ENCODE results near the gene CXCL1.

The CXCL1 gene

GRCh38 chr4:73869130-73870055 lies at the start of gene CXCL1:
TSS of gene CXCL1 (plus strand) at chr4:73869393. CDS start at chr4:73869471, 78 bp downstream.
- DNase-seq (ENCODE audit: low read depth), result peak; percentile 45

- DNase-seq (ENCODE audit: low read depth), result no peak
Observed at GRCh38 chr4:73821325-73821724, 47.9 kb upstream of the CXCL1 start.

- DNase-seq (ENCODE audit: low read depth), result no peak
Observed at GRCh38 chr4:73822389-73822788, 46.8 kb upstream of the CXCL1 start.

GRCh38 chr4:73822812-73823504 lies 46.2 kb upstream of the CXCL1 start:
- no peak for DNase-seq (ENCODE audit: low read depth)

- no peak for DNase-seq (ENCODE audit: low read depth)
Observed at GRCh38 chr4:73823760-73824159, 45.4 kb upstream of the CXCL1 start.

- DNase-seq (ENCODE audit: low read depth), result no peak
Observed at GRCh38 chr4:73828956-73829355, 40.2 kb upstream of the CXCL1 start.

- DNase-seq (ENCODE audit: low read depth), result peak; percentile 21
Observed at GRCh38 chr4:73831569-73831968, 37.6 kb upstream of the CXCL1 start.

GRCh38 chr4:73832651-73833237 lies 36.4 kb upstream of the CXCL1 start:
- peak; percentile 58 for DNase-seq (ENCODE audit: low read depth)

- peak; percentile 33 for DNase-seq (ENCODE audit: low read depth)
Observed at GRCh38 chr4:73836373-73837279, 32.6 kb upstream of the CXCL1 start, which contains the start of gene CXCL6. TSS of gene CXCL6 (plus strand) at chr4:73836678. CDS start at chr4:73836751, 73 bp downstream.

- DNase-seq (ENCODE audit: low read depth), result no peak
Observed at GRCh38 chr4:73839071-73839470, 30.1 kb upstream of the CXCL1 start.

- DNase-seq (ENCODE audit: low read depth), result no peak
Observed at GRCh38 chr4:73839715-73840114, 29.5 kb upstream of the CXCL1 start.

GRCh38 chr4:73841243-73841925 lies 27.8 kb upstream of the CXCL1 start:
- no peak for DNase-seq (ENCODE audit: low read depth)

GRCh38 chr4:73842696-73843095 lies 26.5 kb upstream of the CXCL1 start:
- no peak for DNase-seq (ENCODE audit: low read depth)

- no peak for DNase-seq (ENCODE audit: low read depth)
Observed at GRCh38 chr4:73843369-73843768, 25.8 kb upstream of the CXCL1 start.

- DNase-seq (ENCODE audit: low read depth), result peak; percentile 60
Observed at GRCh38 chr4:73844345-73844744, 24.8 kb upstream of the CXCL1 start.

- DNase-seq (ENCODE audit: low read depth), result no peak
Observed at GRCh38 chr4:73844806-73845205, 24.4 kb upstream of the CXCL1 start.

GRCh38 chr4:73847526-73848182 lies 21.5 kb upstream of the CXCL1 start:
- no peak for DNase-seq (ENCODE audit: low read depth)

GRCh38 chr4:73848183-73848777 lies 20.9 kb upstream of the CXCL1 start:
- DNase-seq (ENCODE audit: low read depth), result no peak

- no peak for DNase-seq (ENCODE audit: low read depth)
Observed at GRCh38 chr4:73850261-73850970, 18.8 kb upstream of the CXCL1 start.

All from EH (cell line).